ACC112 (cell line): ENCODE results near the gene THAP7.
"Not testable (repeated sequence)": the region's sequence is repeated elsewhere in the genome, so short reads cannot be mapped to it uniquely, and the experiment has no call there.

Experiments
- H2AFZ ChIP-seq: fragments of 200-600 bp; sonication (generic); one replicate; pipeline ENCODE4 v1.6.0; 2017; ENCODE audit warnings: antibody characterized with exemption, low read length; ENCODE audit not compliant: unreplicated experiment
- H3K27ac ChIP-seq: fragments of 200-600 bp; sonication (generic); 2 replicates; pipeline ENCODE4 v1.5.1; 2014; ENCODE audit warnings: low read depth, mild to moderate bottlenecking, antibody characterized with exemption, low read length, moderate library complexity
- H3K27me3 ChIP-seq: fragments of 200-600 bp; sonication (generic); 2 replicates; pipeline ENCODE4 v1.6.1; 2014; ENCODE audit warnings: mild to moderate bottlenecking, antibody characterized with exemption, low read length, moderate library complexity, mixed read lengths; ENCODE audit not compliant: insufficient read depth
- H3K36me3 ChIP-seq: fragments of 200-600 bp; sonication (generic); 2 replicates; pipeline ENCODE4 v1.6.1; 2016; ENCODE audit warnings: mild to moderate bottlenecking, antibody characterized with exemption, low read length, moderate library complexity, mixed read lengths; ENCODE audit not compliant: insufficient read depth
- H3K4me1 ChIP-seq: fragments of 200-600 bp; sonication (generic); one replicate; pipeline ENCODE4 v1.6.1; 2016; ENCODE audit warnings: low read length, mixed read lengths; ENCODE audit not compliant: insufficient read depth, unreplicated experiment, control insufficient read depth
- H3K4me3 ChIP-seq: fragments of 200-600 bp; sonication (generic); 2 replicates; pipeline ENCODE4 v1.5.1; 2014; ENCODE audit warnings: mild to moderate bottlenecking, low read depth, low read length
- H3K79me2 ChIP-seq: fragments of 200-600 bp; sonication (generic); one replicate; pipeline ENCODE4 v1.6.0; 2016; ENCODE audit warnings: low read length; ENCODE audit not compliant: control insufficient read depth, unreplicated experiment, insufficient read depth

Gene THAP7

DNA sequence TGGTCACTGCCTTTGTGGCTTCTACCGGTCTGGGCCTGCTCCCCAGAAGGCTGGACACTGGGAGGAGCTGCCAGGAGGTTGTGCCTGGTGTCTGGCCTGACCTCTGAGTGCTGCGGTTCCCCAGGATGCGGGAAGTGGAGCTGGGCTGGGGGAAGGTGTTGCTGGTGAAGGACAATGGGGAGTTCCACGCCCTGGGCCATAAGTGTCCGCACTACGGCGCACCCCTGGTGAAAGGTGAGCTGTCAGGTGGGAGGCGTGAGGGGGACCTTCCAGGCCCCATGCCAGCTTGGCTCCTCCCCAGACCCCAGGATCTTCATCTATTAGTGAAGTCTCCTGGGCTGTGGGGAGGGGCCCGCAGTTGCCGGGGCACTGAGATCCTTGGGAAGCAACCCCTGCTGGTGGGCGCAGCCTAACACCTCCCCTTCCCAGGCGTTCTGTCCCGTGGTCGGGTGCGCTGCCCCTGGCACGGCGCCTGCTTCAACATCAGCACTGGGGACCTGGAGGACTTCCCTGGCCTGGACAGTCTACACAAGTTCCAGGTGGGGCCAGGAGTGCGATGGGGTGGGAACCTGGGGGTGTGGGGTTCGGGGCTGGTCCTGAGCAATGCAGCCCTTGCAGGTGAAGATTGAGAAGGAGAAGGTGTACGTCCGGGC lies 28.2 kb downstream of the THAP7 start:
- H3K27me3 ChIP-seq = no peaks in the 10 kb centered on the region
- H3K79me2 ChIP-seq = no peaks in the 10 kb centered on the region
- H3K27ac ChIP-seq = no peak overlapping the region
- H3K4me1 ChIP-seq = no peaks in the 10 kb centered on the region
- H3K36me3 ChIP-seq = no peaks in the 10 kb centered on the region
- H3K4me3 ChIP-seq = no peak overlapping the region
- H2AFZ ChIP-seq = no peak overlapping the region

DNA sequence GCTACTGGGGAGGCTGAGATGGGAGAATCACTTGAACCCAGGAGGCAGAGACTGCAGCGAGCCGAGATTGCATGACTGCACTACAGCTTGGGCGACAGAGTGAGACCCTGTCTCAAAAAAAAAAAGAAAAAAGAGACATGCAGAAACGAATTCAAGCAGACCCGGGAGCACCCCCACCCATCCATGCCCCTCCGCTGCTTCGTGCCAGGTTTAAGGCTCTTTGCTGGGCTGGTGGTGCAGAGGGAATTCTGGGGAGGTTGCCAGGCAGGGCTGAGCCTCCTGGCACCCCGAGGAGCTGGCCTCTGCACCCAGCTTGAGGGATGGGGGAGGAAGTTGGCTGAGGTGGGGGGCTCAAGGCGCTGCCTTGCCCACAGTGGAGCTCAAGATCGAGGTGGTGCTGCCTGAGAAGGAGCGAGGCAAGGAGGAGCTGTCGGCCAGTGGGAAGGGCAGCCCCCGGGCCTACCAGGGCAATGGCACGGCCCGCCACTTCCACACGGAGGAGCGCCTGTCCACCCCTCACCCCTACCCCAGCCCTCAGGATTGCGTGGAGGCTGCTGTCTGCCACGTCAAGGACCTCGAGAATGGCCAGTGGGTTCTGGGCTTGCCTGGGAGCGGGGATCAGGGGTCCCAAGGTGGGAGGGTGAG lies 28.9 kb downstream of the THAP7 start:
- H3K4me1 ChIP-seq = no peaks in the 10 kb centered on the region
- H3K27me3 ChIP-seq = no peaks in the 10 kb centered on the region
- H3K4me3 ChIP-seq = no peak overlapping the region
- H3K36me3 ChIP-seq = no peaks in the 10 kb centered on the region
- H3K27ac ChIP-seq = no peak overlapping the region
- no peak overlapping the region for H2AFZ ChIP-seq
- no peaks in the 10 kb centered on the region for H3K79me2 ChIP-seq

DNA sequence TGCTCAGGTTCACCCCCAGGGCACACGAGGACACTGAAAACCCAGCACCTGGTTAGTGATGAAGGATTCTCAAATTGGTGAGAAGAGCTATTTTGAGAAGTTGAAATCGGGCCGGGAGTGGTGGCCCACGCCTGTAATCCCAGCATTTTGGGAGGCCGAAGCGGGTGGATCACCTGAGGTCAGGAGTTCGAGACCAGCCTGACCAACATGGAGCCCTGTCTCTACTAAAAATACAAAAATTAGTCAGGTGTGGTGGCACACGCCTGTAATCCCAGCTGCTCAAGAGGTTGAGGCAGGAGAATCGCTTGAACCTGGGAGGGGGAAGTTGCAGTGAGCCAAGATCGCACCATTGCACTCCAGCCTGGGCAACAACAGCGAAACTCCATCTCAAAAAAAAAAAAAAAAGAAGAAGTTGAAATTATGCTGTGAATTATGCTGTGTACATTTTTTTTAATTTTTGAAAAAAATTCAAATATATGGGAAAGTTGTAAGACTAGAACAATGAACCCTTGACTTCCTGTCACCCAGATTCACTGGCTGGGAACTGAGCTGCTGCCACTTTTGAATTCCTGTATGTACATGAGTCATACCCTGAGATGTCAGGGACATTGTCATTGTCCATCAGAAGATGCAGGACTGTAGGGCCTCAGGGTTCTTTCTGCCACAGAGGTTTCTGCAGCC lies 29.8 kb downstream of the THAP7 start:
- not testable (repeated sequence) for H2AFZ ChIP-seq, H3K79me2 ChIP-seq, H3K4me3 ChIP-seq, H3K27ac ChIP-seq, H3K4me1 ChIP-seq, H3K36me3 ChIP-seq, H3K27me3 ChIP-seq

DNA sequence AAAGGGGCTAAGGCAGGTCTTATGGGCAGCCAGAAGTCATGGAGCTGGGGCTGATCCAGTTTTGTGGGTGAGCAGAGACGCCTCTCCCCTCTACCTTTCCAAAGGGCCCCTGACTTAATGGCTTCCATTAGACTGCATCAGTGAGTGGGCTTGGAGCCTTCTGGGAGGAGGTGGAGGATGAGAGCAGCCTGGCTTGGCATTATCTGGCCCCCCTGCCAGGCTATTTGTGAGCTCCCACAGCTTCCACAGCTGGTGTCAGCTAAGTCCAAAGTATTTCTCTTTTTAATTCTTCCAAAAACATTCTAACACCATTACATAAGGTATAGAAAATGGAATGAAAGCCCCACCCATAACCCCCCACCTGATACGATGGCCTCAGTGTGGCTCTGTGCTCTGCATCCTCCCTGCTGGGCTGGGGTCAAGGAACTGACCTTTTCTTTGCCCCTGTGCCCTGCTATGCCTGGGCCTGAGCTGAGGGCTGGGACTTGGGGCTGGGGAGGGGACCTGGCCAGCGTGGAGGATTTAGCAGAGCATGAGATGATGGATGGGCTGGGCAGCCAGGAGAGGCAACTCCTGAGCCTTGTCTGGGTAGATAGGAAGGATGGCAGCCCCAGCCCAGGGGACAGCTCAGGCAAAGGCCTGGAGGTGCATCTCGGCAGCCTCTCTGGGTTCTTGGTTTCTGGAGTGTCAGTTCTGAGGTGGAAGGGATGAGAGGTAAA lies 30.8 kb downstream of the THAP7 start:
- H2AFZ ChIP-seq = no peak overlapping the region
- H3K36me3 ChIP-seq = no peaks in the 10 kb centered on the region
- H3K4me3 ChIP-seq = no peak overlapping the region
- H3K4me1 ChIP-seq = no peaks in the 10 kb centered on the region
- H3K79me2 ChIP-seq = no peaks in the 10 kb centered on the region
- H3K27ac ChIP-seq = no peak overlapping the region
- H3K27me3 ChIP-seq = no peaks in the 10 kb centered on the region

DNA sequence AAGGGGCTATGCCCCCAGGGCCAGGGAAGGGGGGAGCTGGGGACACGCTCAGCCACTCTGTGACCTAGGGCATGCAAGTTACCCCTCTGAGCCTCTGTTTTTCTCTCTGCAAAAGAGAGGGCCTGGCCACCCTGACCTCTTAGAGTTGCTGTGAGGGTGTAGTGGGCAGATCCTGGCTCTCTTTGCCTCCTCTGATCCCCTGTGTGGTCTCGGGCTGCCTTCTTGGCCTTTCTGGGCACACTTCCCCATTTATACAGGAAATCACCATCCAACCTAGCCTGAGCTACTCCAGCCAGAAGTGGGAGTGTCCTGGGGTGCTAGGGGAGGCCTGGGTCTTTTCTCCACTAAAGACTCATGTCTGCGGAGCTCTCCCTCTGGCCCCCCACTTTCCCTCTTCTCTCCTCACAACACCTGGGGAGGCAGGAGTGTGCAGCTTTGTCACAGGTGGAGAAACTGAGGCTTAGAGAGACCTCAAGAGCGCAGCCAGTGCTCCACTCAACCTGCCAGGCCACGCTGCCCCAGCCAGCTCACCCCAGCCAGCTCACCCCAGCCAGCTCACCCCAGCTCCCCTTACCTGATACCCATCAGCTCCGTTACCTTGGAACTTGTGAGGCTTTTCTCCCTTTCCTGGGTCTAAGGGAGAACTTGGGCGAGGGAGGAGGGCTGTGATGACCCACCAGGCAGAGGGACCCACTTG lies 33.5 kb downstream of the THAP7 start:
- Histone ChIP-seq H3K27ac (no peak overlapping the region), H3K79me2 (no peaks in the 10 kb centered on the region), H3K4me3 (no peak overlapping the region), H3K36me3 (no peaks in the 10 kb centered on the region), H3K4me1 (no peaks in the 10 kb centered on the region), H3K27me3 (peaks cover 6% of the 10 kb centered on the region), H2AFZ (no peak overlapping the region)

DNA sequence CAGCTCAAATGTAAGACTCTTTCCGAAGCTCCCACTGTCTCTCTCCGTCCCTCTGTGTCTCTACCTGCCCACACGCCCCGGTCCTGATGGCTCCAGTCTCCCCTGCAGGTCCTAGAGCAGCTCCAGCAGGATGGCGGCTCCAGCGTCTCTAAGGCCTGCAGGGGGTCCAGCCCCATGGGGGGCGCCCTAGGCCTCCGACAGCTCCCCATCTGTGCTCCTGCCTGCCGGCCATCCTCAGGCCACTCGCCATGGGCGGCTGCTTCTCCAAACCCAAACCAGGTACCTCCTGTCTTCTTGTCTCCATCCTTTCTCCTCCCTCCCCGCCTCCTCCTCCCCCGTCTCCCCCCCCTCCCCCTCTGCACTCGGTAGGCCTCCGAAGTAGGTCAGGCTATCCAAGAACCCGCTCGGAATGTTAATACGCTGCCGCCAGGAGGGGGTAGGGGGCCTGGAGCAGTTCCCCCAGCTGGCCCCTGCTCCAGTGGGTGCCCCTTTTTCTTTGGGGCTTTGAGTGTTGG lies 34.2 kb downstream of the THAP7 start:
- Histone ChIP-seq H2AFZ (no peak overlapping the region), H3K36me3 (no peaks in the 10 kb centered on the region), H3K27ac (no peak overlapping the region), H3K4me1 (no peaks in the 10 kb centered on the region), H3K79me2 (no peaks in the 10 kb centered on the region), H3K4me3 (no peak overlapping the region), H3K27me3 (peaks cover 6% of the 10 kb centered on the region)

DNA sequence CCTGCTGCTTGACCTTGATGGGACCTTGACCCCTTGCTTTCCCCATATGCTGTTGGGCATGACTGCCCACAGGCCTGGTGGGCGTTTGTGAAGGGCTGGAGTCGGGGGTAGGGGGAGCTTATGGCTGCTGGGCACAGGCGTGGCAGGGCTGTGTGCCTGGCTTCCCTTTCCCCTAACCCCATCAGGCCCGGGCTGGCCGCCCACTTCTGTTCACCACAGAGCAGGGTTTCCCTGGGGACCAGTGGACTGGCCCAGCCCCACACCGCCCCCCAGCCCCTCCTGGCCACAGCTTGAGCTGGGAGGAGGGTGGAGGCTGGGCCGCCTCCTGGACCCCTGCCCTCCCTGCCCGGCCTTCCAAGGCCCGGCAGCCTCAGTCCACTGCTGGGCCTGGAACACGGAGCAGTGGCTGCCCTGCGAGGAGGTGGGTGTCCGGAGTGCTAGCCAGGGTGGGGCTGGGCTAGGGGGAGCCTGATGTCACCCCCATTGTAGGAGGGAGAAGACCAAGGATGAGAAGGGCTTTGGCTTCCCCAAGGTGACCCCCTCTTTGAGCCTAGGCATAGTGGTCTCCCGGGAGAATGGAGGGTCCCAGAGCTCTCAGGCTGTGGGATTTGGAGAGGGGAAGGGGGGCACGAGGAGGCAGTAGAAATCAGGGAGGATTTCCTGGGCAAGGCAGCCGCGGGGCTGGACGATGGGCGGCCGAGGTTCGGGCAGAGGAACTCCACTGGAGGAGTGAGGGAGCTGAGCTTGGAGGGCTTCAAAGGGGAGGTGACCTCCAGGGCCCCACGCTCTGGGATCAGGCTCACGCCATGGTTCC lies 34.8 kb downstream of the THAP7 start, which contains the start of gene AIFM3:
Gene AIFM3, plus strand, starts transcription at position 373 of the 814 bp plus-strand sequence. CDS start 690 bp downstream, outside the sequence.
- Histone ChIP-seq H3K4me3 (no peak within 1 kb of the TSS), H2AFZ (no peak within 1 kb of the TSS)

DNA sequence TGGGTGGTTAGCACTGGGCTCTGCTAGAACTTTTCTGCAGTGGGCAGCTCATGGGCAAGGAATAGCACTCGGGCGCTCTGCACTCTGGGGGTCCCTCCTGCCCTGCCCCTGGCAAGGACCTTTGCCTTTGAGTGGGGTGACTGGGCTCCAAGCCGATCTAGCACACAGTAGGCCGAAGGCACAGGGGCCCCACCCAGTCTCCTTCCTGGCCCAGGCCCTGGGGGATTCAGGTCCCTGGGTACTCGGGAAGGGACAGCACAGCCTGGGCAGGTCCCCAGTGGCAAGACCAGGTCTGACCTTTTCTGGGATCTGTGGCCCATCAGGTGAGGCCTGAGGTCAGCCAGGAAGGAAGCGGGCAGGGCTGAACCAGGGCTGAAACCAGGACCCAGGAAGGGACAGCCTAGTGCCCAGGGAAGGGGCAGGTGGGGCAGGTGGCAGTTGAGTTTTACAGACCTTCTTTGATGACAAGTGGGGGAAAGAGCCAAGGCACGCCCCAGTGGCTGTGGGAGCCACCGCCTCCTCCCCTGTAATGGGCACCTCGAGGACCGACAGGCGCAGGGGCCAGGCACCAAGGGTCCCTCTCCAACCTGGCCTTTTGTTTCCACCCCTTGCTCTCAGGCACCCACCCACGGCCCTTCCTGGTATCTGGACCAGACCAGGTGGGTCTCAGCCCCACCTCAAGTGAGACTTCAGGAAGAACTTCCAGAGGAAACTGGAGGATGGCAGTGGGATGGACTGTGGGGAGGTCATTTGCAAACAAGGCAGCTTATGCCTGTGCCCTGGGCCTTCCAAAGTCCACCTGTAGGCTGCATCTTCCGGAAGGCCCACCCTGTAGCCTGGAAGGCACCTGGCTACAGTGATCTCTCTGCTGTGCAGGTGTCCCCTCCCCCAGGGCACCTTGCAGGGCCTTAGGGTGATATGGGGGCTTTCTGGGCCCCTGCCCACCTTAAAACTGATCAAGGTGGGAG lies 35.7 kb downstream of the THAP7 start:
- Histone ChIP-seq H3K4me1 (no peaks in the 10 kb centered on the region), H3K36me3 (no peaks in the 10 kb centered on the region), H3K79me2 (no peaks in the 10 kb centered on the region), H3K4me3 (no peak overlapping the region), H3K27me3 (peaks cover 6% of the 10 kb centered on the region), H3K27ac (no peak overlapping the region), H2AFZ (no peak overlapping the region)

More for the DNA sequence above, 34.8 kb downstream of the THAP7 start, which contains the start of gene AIFM3:
- H3K27ac ChIP-seq = no peak within 1 kb of the TSS
- H3K4me1 ChIP-seq = no peaks in the 10 kb centered on the region
- H3K27me3 ChIP-seq = peaks cover 6% of the 10 kb centered on the region
- no peaks in the 10 kb centered on the region for H3K36me3 ChIP-seq
- no peaks in the 10 kb centered on the region for H3K79me2 ChIP-seq
